Measurements from ENCODE around the gene GNG13.

Gene GNG13

GRCh38 chr16:774086-775001, 26.2 kb downstream of the GNG13 start:
- Histone ChIP-seq H3K27me3 (ENCODE audit: control insufficient read depth, insufficient read depth, low read length) (peaks cover 5% of the 10 kb centered on the region), H3K4me1 (ENCODE audit: control insufficient read depth, insufficient read depth, low read length) (no peaks in the 10 kb centered on the region), H3K9ac (ENCODE audit: low read length) (no peak overlapping the region), H3K4me3 (ENCODE audit: low read length) (no peak overlapping the region), H3K36me3 (ENCODE audit: control insufficient read depth, insufficient read depth, low read length) (no peaks in the 10 kb centered on the region), H3K27ac (ENCODE audit: low read depth, low read length) (no peak overlapping the region)

- H3K27me3 ChIP-seq (ENCODE audit: control insufficient read depth, insufficient read depth, low read length): peaks cover 4% of the 10 kb centered on the region
- H3K27ac ChIP-seq (ENCODE audit: low read depth, low read length): no peak overlapping the region
- H3K9ac ChIP-seq (ENCODE audit: low read length): no peak overlapping the region
- no peaks in the 10 kb centered on the region for H3K36me3 ChIP-seq (ENCODE audit: control insufficient read depth, insufficient read depth, low read length)
- no peak overlapping the region for H3K4me3 ChIP-seq (ENCODE audit: low read length)
- no peaks in the 10 kb centered on the region for H3K4me1 ChIP-seq (ENCODE audit: control insufficient read depth, insufficient read depth, low read length)
Measured at GRCh38 chr16:772959-773358, 27.6 kb downstream of the GNG13 start.

- no peaks in the 10 kb centered on the region for H3K36me3 ChIP-seq (ENCODE audit: control insufficient read depth, insufficient read depth, low read length)
- H3K9ac ChIP-seq (ENCODE audit: low read length): no peak overlapping the region
- no peaks in the 10 kb centered on the region for H3K4me1 ChIP-seq (ENCODE audit: control insufficient read depth, insufficient read depth, low read length)
- H3K4me3 ChIP-seq (ENCODE audit: low read length): no peak overlapping the region
- H3K27me3 ChIP-seq (ENCODE audit: control insufficient read depth, insufficient read depth, low read length): no peaks in the 10 kb centered on the region
- no peak overlapping the region for H3K27ac ChIP-seq (ENCODE audit: low read depth, low read length)
Measured at GRCh38 chr16:770411-770810, 30.1 kb downstream of the GNG13 start.

- Histone ChIP-seq H3K4me3 (ENCODE audit: low read length) (no peak overlapping the region), H3K4me1 (ENCODE audit: control insufficient read depth, insufficient read depth, low read length) (no peaks in the 10 kb centered on the region), H3K27me3 (ENCODE audit: control insufficient read depth, insufficient read depth, low read length) (no peaks in the 10 kb centered on the region), H3K27ac (ENCODE audit: low read depth, low read length) (no peak overlapping the region), H3K9ac (ENCODE audit: low read length) (no peak overlapping the region), H3K36me3 (ENCODE audit: control insufficient read depth, insufficient read depth, low read length) (no peaks in the 10 kb centered on the region)
Measured at GRCh38 chr16:769934-770333, 30.6 kb downstream of the GNG13 start.

GRCh38 chr16:769184-769784, 31.2 kb downstream of the GNG13 start:
- Histone ChIP-seq H3K9ac (ENCODE audit: low read length) (no peak overlapping the region), H3K4me3 (ENCODE audit: low read length) (no peak overlapping the region), H3K27ac (ENCODE audit: low read depth, low read length) (no peak overlapping the region), H3K27me3 (ENCODE audit: control insufficient read depth, insufficient read depth, low read length) (no peaks in the 10 kb centered on the region), H3K36me3 (ENCODE audit: control insufficient read depth, insufficient read depth, low read length) (no peaks in the 10 kb centered on the region), H3K4me1 (ENCODE audit: control insufficient read depth, insufficient read depth, low read length) (no peaks in the 10 kb centered on the region)

GRCh38 chr16:768428-768827, 32.1 kb downstream of the GNG13 start:
- Histone ChIP-seq H3K27me3 (ENCODE audit: control insufficient read depth, insufficient read depth, low read length) (no peaks in the 10 kb centered on the region), H3K27ac (ENCODE audit: low read depth, low read length) (no peak overlapping the region)

GRCh38 chr16:767743-768235, 32.7 kb downstream of the GNG13 start:
- no peaks in the 10 kb centered on the region for H3K36me3 ChIP-seq (ENCODE audit: control insufficient read depth, insufficient read depth, low read length)
- H3K4me3 ChIP-seq (ENCODE audit: low read length): no peak overlapping the region
- no peaks in the 10 kb centered on the region for H3K27me3 ChIP-seq (ENCODE audit: control insufficient read depth, insufficient read depth, low read length)
- H3K27ac ChIP-seq (ENCODE audit: low read depth, low read length): no peak overlapping the region
- no peak overlapping the region for H3K9ac ChIP-seq (ENCODE audit: low read length)
- no peaks in the 10 kb centered on the region for H3K4me1 ChIP-seq (ENCODE audit: control insufficient read depth, insufficient read depth, low read length)

More at GRCh38 chr16:768428-768827, 32.1 kb downstream of the GNG13 start:
- Histone ChIP-seq H3K36me3 (ENCODE audit: control insufficient read depth, insufficient read depth, low read length) (no peaks in the 10 kb centered on the region), H3K4me1 (ENCODE audit: control insufficient read depth, insufficient read depth, low read length) (no peaks in the 10 kb centered on the region), H3K9ac (ENCODE audit: low read length) (no peak overlapping the region), H3K4me3 (ENCODE audit: low read length) (no peak overlapping the region)

- H3K27me3 ChIP-seq (ENCODE audit: control insufficient read depth, insufficient read depth, low read length): no peaks in the 10 kb centered on the region
- no peak overlapping the region for H3K4me3 ChIP-seq (ENCODE audit: low read length)
- no peaks in the 10 kb centered on the region for H3K36me3 ChIP-seq (ENCODE audit: control insufficient read depth, insufficient read depth, low read length)
- H3K27ac ChIP-seq (ENCODE audit: low read depth, low read length): no peak overlapping the region
- no peak overlapping the region for H3K9ac ChIP-seq (ENCODE audit: low read length)
- no peaks in the 10 kb centered on the region for H3K4me1 ChIP-seq (ENCODE audit: control insufficient read depth, insufficient read depth, low read length)
Measured at GRCh38 chr16:766820-767640, 33.5 kb downstream of the GNG13 start.

GRCh38 chr16:766008-766819, 34.3 kb downstream of the GNG13 start:
- H3K9ac ChIP-seq (ENCODE audit: low read length): no peak overlapping the region
- no peaks in the 10 kb centered on the region for H3K4me1 ChIP-seq (ENCODE audit: control insufficient read depth, insufficient read depth, low read length)
- no peaks in the 10 kb centered on the region for H3K27me3 ChIP-seq (ENCODE audit: control insufficient read depth, insufficient read depth, low read length)
- H3K36me3 ChIP-seq (ENCODE audit: control insufficient read depth, insufficient read depth, low read length): no peaks in the 10 kb centered on the region
- no peak overlapping the region for H3K27ac ChIP-seq (ENCODE audit: low read depth, low read length)
- H3K4me3 ChIP-seq (ENCODE audit: low read length): no peak overlapping the region

GRCh38 chr16:765488-765865, 35.1 kb downstream of the GNG13 start:
- H3K36me3 ChIP-seq (ENCODE audit: control insufficient read depth, insufficient read depth, low read length): no peaks in the 10 kb centered on the region
- H3K9ac ChIP-seq (ENCODE audit: low read length): no peak overlapping the region
- no peaks in the 10 kb centered on the region for H3K4me1 ChIP-seq (ENCODE audit: control insufficient read depth, insufficient read depth, low read length)
- no peaks in the 10 kb centered on the region for H3K27me3 ChIP-seq (ENCODE audit: control insufficient read depth, insufficient read depth, low read length)
- H3K4me3 ChIP-seq (ENCODE audit: low read length): no peak overlapping the region
- H3K27ac ChIP-seq (ENCODE audit: low read depth, low read length): no peak overlapping the region

- Histone ChIP-seq H3K27ac (ENCODE audit: low read depth, low read length) (no peak overlapping the region), H3K9ac (ENCODE audit: low read length) (no peak overlapping the region), H3K36me3 (ENCODE audit: control insufficient read depth, insufficient read depth, low read length) (no peaks in the 10 kb centered on the region), H3K4me3 (ENCODE audit: low read length) (no peak overlapping the region), H3K4me1 (ENCODE audit: control insufficient read depth, insufficient read depth, low read length) (no peaks in the 10 kb centered on the region), H3K27me3 (ENCODE audit: control insufficient read depth, insufficient read depth, low read length) (no peaks in the 10 kb centered on the region)
Measured at GRCh38 chr16:764848-765487, 35.6 kb downstream of the GNG13 start.
